DMS 273 (cell line): Measurements from ENCODE around the gene SLC6A8.

Experiments
- DNase-seq: peaks from one replicate; lab custom pipeline; 2025; ENCODE audit not compliant: unreplicated experiment; lab: John Stamatoyannopoulos, UW

SLC6A8 gene

GRCh38 chrX:153648358-153649177 is 39.2 kb upstream of the SLC6A8 start:
- no peak for DNase-seq

- peak; percentile 81 for DNase-seq
Measured at GRCh38 chrX:153649178-153649914, 38.4 kb upstream of the SLC6A8 start.

DNA sequence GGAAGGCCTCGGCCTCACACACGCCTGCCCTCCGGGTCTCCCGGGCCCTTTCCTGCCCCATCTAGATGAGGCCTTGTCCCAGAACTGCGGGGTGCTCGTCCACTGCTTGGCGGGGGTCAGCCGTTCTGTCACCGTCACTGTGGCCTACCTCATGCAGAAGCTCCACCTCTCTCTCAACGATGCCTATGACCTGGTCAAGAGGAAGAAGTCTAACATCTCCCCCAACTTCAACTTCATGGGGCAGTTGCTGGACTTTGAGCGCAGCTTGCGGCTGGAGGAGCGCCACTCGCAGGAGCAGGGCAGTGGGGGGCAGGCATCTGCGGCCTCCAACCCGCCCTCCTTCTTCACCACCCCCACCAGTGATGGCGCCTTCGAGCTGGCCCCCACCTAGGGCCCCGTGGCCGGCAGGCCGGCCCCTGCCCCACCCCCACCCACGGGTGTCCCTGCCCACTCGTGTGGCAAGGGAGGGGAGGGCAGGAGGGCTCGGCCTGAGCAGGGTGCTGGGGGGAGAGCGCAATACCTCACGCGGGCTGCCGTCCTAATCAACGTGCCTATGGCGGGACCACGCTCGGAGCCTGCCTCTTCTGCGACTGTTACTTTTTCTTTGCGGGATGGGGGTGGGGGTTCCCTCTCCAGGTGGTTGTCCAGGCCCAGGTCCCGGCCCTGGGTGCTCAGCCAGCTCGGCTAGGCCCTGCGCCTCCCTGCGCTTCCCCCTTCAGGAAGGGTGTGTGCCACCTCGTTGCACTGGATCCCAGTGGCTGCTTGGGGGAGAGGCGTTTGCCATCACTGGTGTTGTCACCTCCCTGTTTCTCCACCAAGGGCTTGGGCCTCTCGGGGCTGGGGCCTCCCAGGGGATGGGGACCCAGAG is 37.6 kb upstream of the SLC6A8 start:
- no peak for DNase-seq

DNA sequence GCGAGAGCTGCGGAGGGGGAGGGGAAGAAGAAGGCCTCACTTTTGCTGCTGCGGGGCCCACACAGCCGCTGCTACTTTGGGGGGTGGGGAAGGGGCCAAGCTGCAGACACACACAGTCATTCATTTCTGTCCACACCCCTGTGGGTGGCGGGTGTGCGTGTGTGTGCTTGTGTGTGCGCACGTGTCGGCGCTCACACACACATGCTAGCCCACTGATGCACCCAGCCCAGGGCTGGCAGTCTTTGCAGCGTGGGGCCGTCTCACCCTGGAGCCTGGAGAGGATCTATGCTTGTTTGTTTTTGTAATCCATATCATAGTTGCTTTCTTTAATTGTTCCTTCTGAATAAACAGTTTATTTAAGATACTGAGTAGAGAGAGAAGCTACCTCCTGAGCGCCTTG is 36.8 kb upstream of the SLC6A8 start:
- no peak for DNase-seq

DNA sequence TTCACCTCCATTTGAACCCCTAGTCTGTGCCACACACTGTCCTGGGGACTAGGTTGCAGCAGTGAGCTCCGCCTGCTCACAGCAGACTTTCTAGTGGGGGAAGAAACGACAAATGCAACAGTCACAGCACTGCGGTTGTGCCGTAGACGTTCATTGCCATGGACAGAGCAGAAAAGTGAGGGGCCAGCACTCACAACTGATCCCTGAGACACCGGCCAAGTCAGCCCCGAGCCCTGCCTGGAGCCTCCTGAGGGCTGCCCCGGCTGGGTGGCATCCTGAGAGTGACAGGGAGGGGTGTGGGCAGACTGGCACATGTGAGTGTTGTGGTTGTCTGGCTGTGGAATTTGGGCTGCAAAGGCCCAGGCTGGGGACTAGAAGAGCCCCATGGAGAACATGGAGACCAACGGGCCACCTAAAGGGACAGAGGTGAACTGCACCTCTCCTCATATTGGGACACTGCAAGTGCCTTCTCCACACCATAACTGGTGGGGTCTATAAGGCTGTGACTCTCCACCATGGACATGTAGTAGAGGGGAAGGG is 36.1 kb upstream of the SLC6A8 start:
- DNase-seq: peak; percentile 58

DNA sequence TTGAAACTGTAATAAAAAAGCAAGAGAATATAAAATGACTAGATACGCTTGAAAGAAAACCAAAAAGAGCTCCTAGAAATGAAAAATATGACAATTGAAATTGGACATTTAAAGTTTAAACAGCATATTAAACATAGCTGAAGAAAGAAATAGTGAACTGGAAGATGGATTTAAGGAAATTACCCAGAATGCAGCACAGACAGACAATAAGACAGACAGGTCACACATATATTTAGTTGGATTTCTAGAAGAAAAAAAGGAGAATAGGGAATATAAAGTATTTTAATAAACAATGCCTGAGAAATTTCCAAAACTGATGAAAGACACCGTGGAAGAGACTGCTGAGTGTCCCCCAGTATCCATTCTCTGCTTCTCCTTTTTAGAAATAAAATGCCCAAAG is 34.2 kb upstream of the SLC6A8 start:
- no peak for DNase-seq

- DNase-seq: no peak
Measured at GRCh38 chrX:153657161-153657560, 30.6 kb upstream of the SLC6A8 start.

DNA sequence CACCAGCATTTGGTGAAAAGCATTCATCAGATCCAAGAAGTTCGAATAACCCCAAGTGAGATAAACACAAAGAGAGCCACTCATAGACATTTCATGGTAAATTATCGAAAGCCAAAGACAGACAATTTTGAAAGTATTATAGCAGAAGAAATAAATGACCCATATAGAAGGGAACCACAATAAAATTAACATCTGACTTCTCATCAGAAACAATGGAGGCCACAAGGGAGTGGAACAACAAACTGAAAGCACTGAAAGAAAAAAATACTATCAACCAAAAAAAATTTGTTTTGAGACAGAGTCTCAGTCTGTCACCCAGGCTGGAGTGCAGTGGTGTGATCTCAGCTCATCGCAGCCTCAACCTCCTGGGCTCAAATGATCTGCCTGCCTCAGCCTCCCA is 28.5 kb upstream of the SLC6A8 start:
- DNase-seq: no peak

DNA sequence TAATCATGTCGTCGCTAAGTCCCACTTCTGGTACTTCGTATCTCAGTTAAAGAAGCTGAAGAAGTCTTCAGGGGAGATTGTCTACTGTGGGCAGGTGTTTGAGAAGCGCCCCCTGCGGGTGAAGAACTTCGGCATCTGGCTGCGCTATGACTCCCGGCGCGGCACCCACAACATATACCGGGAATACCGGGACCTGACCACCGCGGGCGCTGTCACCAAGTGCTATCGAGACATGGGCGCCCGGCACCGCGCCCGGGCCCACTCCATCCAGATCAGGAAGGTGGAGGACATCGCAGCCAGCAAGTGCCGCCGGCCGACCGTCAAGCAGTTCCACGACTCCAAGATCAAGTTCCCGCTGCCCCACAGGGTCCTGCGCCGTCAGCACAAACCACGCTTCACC is 25.5 kb upstream of the SLC6A8 start:
- DNase-seq: peak; percentile 45

- no peak for DNase-seq
Measured at GRCh38 chrX:153665726-153666306, 21.9 kb upstream of the SLC6A8 start.

GRCh38 chrX:153667281-153667955 is 20.3 kb upstream of the SLC6A8 start:
- DNase-seq: no peak

DNA sequence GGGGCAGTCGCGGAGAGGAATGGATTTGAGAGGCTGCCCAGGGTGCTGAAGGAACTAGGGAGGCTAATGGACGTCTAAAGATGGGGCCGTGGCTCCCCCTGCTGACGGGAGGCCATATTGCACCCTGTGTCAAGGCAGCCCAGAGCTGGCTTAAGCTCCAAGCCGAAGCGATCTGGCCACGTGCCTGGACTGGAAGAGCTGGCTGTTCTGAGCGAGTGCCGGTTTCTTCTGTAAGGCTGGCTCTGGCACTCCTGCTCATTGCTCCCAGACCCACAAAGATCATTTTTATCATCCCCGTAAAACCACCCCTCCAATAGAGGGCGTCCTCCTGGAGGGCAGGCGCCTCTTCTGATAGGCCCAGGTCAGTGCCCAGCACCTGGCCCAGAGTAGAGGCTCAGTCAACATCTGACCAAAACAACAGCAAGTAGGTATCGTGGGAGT is 19.8 kb upstream of the SLC6A8 start:
- peak; percentile 96 for DNase-seq

- no peak for DNase-seq
Measured at GRCh38 chrX:153668423-153669173, 19.1 kb upstream of the SLC6A8 start.

- DNase-seq: peak; percentile 73
Measured at GRCh38 chrX:153669174-153669890, 18.4 kb upstream of the SLC6A8 start.

GRCh38 chrX:153669901-153670731 is 17.6 kb upstream of the SLC6A8 start:
- no peak for DNase-seq

DNA sequence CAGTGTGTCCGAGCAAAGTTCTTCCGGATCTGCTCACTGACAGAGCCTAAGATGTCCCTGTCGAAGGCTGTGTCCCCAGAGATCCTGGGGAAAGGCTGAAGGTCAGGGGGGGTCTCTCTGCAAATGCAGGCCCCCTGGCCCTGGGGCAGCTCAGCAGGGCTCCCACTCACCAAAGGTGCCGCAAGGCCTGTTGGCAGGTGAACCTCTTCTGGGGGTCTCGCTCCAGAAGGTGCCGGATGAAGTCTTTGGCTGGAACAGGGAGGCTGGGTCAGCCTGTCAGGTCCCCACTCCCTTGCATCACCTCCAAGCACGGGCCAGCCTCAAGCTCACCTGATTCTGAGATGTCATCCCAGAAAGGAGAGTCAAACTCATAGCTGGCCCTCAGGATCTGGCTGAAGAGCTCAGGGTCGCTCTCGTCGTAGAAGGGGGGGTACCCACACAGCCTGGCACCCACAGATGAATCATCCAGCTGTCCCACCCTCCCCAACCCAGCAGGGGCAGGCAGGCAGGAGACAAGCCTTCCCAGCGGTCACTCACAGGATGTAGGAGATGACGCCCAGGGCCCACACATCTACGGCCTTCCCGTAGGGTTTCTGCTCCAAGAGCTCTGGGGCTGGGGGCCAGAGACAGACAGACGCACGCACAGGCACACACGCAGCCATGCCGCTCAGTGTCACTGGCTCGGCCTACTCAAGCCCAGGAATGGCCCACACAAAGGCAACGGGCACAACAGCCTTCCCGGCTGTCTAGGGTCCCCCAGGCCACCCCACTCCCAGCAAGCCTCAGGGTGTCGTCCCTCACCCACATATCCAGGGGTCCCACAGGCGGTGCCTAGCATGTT is 16.8 kb upstream of the SLC6A8 start:
- DNase-seq: no peak
